Mesodermal cell (in vitro differentiated cells): ENCODE data around the gene RNASET2.
"Not testable (repeated sequence)": the region's sequence is repeated elsewhere in the genome, so short reads cannot be mapped to it uniquely, and the experiment has no call there.

Experiments used
- H3K27ac ChIP-seq: 2 replicates; pipeline ENCODE4 v1.7.0; 2013; ENCODE audit warnings: mild to moderate bottlenecking, low read depth, low read length, moderate library complexity; ENCODE audit not compliant: severe bottlenecking
- H3K36me3 ChIP-seq: 2 replicates; pipeline ENCODE4 v1.7.1; 2013; ENCODE audit warnings: mild to moderate bottlenecking, low read length, moderate library complexity; ENCODE audit not compliant: control insufficient read depth, insufficient read depth
- H3K4me1 ChIP-seq: one replicate; pipeline ENCODE4 v1.7.1; 2013; ENCODE audit warnings: mild to moderate bottlenecking, low read length; ENCODE audit not compliant: insufficient read depth, control insufficient read depth, poor library complexity, severe bottlenecking
- H3K4me3 ChIP-seq: 2 replicates; pipeline ENCODE4 v1.7.0; 2013; ENCODE audit warnings: low read length, control low read depth, mild to moderate bottlenecking; ENCODE audit not compliant: insufficient read depth, poor library complexity, severe bottlenecking; ENCODE audit errors: extremely low read depth
- H3K9me3 ChIP-seq: 2 replicates; pipeline ENCODE4 v1.7.1; 2013; ENCODE audit warnings: mild to moderate bottlenecking, low read length, moderate library complexity; ENCODE audit not compliant: control insufficient read depth
- WGBS, 2 experiments: methylation state at CpG; one replicate each; pipeline ENCODE4 v1.1.5; 2013; ENCODE audit warnings: missing lambda C conversion rate in 2 of 2; ENCODE audit not compliant: insufficient coverage in 2 of 2; 5-methylcytosine and 5-hydroxymethylcytosine counted together

Gene RNASET2

DNA sequence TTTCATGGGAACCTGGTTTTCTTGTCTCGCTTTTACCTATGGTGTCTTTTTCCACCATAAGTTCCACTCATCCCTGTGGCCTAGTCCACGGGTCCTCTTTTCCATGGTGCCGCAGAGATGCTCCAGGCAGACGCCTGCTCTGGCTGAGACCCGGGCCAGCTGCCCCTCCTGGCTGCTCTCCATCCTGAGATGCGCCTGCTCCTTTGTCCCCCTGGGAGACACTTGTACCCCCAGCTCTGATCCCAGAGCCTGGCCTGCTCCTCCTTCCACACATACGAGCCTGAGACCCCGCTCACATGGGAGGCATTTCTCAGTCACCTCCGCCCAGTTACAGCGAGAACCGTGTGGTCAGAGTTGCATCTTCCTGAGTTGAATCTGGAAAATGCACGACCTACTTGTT is 29.6 kb downstream of the RNASET2 start:
- H3K9me3 ChIP-seq, result no peaks in the 10 kb centered on the region
- H3K4me3 ChIP-seq, result no peak overlapping the region
- no peaks in the 10 kb centered on the region for H3K4me1 ChIP-seq
- no peaks in the 10 kb centered on the region for H3K36me3 ChIP-seq
- H3K27ac ChIP-seq, result no peak overlapping the region
- 85 to 93% methylated on average over 11 to 12 of the region's 12 CpGs for WGBS, 2 experiments

DNA sequence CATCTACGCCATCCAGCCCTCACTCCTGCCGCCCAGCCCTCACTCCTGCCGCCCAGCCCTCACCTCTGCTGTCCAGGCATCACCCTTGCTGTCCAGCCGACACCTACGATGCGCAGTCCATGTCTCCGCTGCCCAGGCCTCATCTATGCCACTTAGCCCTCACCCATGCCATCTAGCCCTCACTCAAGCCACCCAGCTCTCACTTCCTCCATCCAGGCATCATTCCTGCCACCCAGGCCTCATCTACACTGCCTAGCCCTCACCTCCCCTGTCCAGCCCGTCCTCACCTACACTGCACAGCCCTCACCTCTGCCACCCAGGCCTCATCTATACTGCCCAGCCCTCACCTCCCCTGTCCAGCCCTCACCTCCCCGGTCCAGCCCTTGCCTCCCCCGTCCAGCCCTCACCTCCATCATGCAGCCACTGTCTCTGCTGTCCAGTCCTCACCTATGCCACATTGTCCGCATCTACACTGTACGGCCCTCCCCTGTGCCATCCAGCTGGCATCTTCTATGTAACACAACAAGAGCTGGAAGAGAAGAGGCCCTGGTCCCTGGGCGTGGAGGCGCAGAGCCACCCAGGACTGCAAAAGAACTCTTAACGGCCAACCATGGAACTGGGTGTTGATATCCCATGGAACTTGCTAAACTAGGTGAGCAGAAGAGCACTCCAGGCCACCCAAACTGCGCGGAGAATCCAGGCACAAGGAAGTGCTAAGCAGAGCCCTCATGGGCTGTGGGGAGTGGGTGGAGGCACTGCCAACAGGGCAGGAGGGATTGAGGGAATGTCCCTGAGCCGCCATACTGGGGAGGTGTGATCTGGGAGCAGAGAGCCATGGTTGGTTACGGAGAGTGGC is 31.0 kb downstream of the RNASET2 start:
- H3K27ac ChIP-seq, result no peak overlapping the region
- H3K4me3 ChIP-seq, result no peak overlapping the region
- no peaks in the 10 kb centered on the region for H3K4me1 ChIP-seq
- 92 to 96% methylated on average over 16 to 18 of the region's 19 CpGs for WGBS, 2 experiments
- H3K36me3 ChIP-seq, result no peaks in the 10 kb centered on the region
- H3K9me3 ChIP-seq, result no peaks in the 10 kb centered on the region

DNA sequence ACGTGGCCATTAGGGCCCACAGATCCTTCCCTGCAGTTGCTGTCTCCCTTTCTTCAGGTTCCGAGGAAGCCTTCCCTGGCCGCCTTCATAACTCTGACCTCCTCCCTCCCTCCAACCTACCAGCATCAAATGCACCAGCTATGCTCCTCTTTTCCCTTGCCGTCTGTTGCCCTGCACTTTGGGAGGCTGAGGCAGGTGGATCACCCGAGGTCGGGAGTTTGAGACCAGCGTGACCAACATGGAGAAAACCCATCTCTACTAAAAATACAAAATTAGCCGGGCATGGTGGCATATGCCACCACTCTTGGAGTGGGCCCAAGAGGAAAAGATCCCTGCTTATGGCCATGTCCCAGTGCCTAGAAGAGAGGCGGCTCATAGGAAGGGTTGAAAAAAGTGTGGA is 31.8 kb downstream of the RNASET2 start:
- WGBS, 2 experiments, result 99 to 100% methylated on average over 3 to 9 of the region's 9 CpGs
- Histone ChIP-seq H3K9me3 (no peaks in the 10 kb centered on the region), H3K4me1 (no peaks in the 10 kb centered on the region), H3K4me3 (no peak overlapping the region), H3K36me3 (no peaks in the 10 kb centered on the region), H3K27ac (no peak overlapping the region)

DNA sequence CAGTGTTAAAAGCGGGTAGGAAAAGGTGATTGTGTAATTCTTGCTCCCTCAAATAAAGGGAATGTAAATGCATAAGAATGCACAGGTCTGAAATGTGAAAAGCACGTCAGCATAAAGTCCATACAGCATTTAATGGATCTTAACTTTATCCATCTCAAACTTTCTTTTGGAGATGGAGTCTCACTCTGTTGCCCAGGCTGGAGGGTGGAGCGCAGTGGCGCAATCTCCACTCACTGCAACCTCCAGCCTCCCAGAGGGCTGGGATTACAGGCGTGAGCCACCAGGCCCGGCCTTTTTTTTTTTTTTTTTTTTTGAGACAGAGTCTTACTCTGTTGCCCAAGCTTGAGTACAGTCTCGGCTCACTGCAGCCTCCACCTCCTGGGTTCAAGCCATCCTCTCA is 33.4 kb downstream of the RNASET2 start:
- no peak overlapping the region for H3K27ac ChIP-seq
- WGBS, 2 experiments, result 90 to 94% methylated on average over 3 to 4 of the region's 7 CpGs
- no peak overlapping the region for H3K4me3 ChIP-seq
- H3K36me3 ChIP-seq, result no peaks in the 10 kb centered on the region
- H3K9me3 ChIP-seq, result no peaks in the 10 kb centered on the region
- H3K4me1 ChIP-seq, result no peaks in the 10 kb centered on the region

DNA sequence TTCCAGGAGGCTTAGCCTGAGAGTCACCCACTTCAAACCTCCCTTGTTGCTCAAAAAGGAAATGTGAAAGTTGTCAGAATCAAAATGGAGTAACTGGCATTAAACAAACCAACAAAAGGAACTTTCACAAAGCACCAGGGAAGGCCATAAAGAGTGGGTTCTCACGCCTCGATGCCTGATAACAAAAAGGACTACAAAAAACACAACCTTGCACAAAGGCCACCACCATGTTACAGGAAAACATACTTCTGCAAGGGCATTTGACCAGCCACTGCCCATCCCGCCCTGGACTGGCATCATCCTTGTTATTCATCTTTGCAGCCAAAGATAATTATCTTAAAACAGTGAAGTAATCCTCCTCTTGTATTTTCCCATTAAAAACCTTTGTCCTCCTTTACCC is 34.8 kb downstream of the RNASET2 start:
- H3K36me3 ChIP-seq, result no peaks in the 10 kb centered on the region
- 96 to 100% methylated on average over 1 to 3 of the region's 3 CpGs for WGBS, 2 experiments
- no peaks in the 10 kb centered on the region for H3K4me1 ChIP-seq
- H3K9me3 ChIP-seq, result no peaks in the 10 kb centered on the region
- H3K27ac ChIP-seq, result no peak overlapping the region
- no peak overlapping the region for H3K4me3 ChIP-seq

DNA sequence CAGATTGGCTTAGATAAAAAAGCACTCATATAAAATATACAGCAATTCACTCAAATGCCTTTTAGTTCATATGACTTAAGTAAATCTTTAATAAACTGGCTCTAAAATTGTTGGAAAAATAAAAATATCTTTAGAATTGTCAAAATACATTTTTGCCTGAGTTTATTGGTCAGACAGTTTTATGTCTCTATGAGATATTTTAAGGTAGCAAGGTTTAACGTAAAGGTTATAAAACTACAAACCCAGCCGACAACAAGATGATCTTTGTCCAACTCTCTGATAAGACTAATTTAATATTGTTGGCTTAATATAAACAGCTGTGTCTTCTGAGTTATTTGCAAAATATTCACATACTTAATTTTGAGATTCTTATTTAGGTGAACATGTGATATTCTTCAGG is 39.5 kb downstream of the RNASET2 start:
- Histone ChIP-seq H3K36me3 (no peaks in the 10 kb centered on the region), H3K9me3 (no peaks in the 10 kb centered on the region), H3K4me3 (no peak overlapping the region), H3K27ac (no peak overlapping the region), H3K4me1 (no peaks in the 10 kb centered on the region)
- WGBS, 2 experiments, result no CpG with 5 or more reads among the region's 2 CpGs

DNA sequence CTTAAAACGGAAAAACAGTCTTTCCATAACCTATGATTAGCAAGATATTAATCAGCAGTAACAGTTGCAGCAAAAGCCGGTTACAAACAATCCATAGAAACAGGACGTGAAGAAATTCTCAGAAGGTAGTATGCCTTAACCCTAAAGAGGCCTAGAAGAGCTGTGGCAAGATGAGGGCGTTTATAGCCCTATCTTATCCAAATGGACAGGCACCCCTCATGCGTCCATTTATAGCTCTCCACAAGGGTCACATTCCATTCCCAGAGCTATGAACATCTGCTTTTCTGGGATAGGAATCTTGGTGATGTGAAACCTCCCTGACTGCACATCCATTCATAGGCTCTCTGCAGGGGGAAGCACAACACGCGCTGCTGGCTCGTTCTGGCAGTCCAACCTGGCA is 40.9 kb downstream of the RNASET2 start:
- H3K4me1 ChIP-seq, H3K9me3 ChIP-seq, H3K4me3 ChIP-seq, H3K27ac ChIP-seq, H3K36me3 ChIP-seq: not testable (repeated sequence)
- WGBS, 2 experiments, result 76 to 82% methylated on average over 5 to 7 of the region's 8 CpGs

DNA sequence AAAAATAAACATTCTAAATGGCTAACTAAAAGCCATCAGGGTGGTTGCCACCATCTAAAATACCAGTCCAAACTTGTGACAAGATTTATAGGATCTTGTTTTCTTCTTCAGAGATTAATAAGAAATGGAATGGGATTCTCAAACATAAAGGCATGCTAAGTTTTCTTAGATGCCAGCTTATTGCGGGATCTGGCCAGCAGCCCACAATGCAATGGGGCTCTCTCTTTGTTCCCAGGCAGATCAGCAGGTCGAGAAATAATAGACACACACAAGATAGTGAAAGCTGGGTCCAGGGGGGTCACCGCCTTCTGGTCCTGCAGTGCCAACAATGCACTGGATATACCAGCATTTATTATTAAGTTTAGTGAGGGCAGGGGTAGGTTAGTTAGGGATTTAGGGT is 41.4 kb downstream of the RNASET2 start:
- not testable (repeated sequence) for H3K9me3 ChIP-seq, H3K36me3 ChIP-seq, H3K27ac ChIP-seq, H3K4me3 ChIP-seq, H3K4me1 ChIP-seq
- 74 to 86% methylated on average over 1 to 3 of the region's 3 CpGs for WGBS, 2 experiments

DNA sequence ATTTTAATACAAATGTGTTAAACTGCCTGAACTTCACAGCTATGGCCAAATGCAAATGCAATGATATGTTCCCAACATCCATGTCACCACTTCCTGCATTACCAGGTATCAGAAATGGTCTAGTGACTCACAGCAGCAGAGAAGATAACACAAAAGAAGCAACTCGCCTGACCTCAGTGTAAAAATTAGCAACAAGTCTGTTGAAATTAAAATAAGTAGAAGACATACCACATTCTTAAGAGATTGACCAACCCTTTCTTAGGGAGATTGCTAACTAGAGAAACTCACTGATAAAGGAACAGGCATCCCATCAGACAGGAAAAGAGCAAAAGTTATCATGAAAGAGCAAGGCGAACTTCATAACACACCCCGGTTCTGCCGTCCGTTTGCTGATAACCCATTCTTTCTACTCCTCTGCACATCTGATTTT is 45.1 kb downstream of the RNASET2 start:
- Histone ChIP-seq H3K27ac (no peak overlapping the region), H3K9me3 (no peaks in the 10 kb centered on the region), H3K36me3 (no peaks in the 10 kb centered on the region), H3K4me3 (no peak overlapping the region), H3K4me1 (peaks cover 6% of the 10 kb centered on the region)
- WGBS, 2 experiments, result 86 to 100% methylated on average over 1 to 2 of the region's 5 CpGs

DNA sequence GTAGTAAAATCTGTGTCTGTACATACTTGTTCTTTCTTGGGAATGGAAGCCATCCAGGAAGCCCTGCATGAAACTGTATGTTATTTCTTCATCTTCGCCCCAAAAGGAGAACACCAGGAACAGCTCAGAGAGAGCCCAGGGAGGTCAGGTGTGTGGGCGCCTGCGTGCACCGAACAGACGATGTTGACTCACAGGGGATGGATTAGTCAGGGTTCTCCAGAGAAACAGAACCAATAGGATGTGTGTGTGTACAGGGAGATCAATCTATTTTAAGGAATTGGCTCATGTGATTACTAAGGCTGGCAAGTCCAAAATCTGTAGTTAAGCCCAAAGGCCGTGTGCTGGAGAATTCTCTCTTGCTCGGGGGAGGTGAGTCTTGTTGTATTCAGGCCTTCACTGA is 45.7 kb downstream of the RNASET2 start:
- H3K9me3 ChIP-seq, result no peaks in the 10 kb centered on the region
- 89 to 92% methylated on average over 7 of the region's 7 CpGs for WGBS, 2 experiments
- H3K4me3 ChIP-seq, result no peak overlapping the region
- no peaks in the 10 kb centered on the region for H3K36me3 ChIP-seq
- H3K4me1 ChIP-seq, result peaks cover 6% of the 10 kb centered on the region
- no peak overlapping the region for H3K27ac ChIP-seq

DNA sequence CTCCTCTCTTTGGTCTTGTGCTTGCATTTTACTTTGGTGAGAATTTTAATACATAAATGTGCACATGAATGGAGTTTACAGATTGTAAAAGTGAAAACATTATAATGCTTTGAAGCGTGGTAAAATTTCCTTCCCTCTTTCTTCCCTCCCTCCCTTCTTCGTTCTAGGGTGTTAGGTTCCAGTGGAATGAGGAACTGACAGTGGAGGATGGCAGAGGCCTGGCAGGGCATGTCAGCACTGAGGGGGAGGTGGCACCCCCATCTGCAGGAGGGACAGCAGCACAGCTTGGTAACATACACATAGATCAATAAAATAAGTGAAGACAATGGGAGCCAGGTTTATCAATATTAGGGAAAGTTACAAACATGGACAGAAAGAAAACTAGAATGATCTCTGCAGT is 47.5 kb downstream of the RNASET2 start:
- Histone ChIP-seq H3K9me3 (no peaks in the 10 kb centered on the region), H3K27ac (no peak overlapping the region), H3K36me3 (no peaks in the 10 kb centered on the region), H3K4me1 (peaks cover 13% of the 10 kb centered on the region), H3K4me3 (no peak overlapping the region)
- no CpG with 5 or more reads among the region's 2 CpGs for WGBS, 2 experiments
